ENCODE results near the gene FAM161B. TPM values are rescaled to one million over a fixed set of nuclear protein-coding genes. Genes with fewer than 3 reads are reported as not detected.
A peak's percentile ranks its signal among the peaks of the same experiment; 100 is the strongest.

FAM161B gene
- polyA plus RNA-seq, 3 donors: 0.76 to 1.4 (median 1.4) TPM

DNA sequence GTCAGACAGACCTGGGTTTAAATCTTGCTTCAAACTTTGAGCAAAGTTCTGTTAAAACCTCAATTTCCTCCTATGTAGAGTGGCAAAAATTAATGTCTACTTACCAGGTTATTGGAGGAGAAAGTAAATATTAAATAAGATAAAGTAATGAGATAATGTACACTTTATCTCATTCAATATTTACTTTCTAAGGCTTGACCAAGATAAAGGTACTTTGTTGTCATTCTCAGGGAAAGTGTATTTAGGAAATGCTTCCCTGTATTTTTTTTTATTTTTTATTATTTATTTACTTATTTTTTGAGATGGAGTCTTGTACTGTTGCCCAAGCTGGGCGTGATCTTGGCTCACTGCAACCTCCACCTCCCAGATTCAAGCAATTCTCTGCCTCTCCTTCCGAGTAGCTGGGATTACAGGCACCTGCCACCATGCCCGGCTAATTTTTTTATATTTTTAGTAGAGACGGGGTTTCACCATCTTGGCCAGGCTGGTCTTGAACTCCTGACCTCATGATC, 4.7 kb downstream of the FAM161B start:
- peaks cover 40% of the 10 kb centered on the region for H3K4me1 Mint-ChIP-seq
- Histone ChIP-seq H2AFZ (ENCODE audit: insufficient read depth, low read depth, low read length, poor library complexity, severe bottlenecking) (no peak overlapping the region), H3K4me2 (replicated peaks; ENCODE audit: extremely low read depth, low read length, poor library complexity, severe bottlenecking) (no peak overlapping the region), H3K4me1 (ENCODE audit: control insufficient read depth in 1 of 2, insufficient read depth in 2 of 2, low read length in 2 of 2) (peaks cover 39 to 42% of the 10 kb centered on the region in 2 donors), H4K20me1 (ENCODE audit: insufficient read depth, low read length) (no peaks in the 10 kb centered on the region), H3K27me3 (ENCODE audit: control insufficient read depth in 2 of 2, insufficient read depth in 2 of 2, low read length in 2 of 2) (no peaks in the 10 kb centered on the region), H3K36me3 (replicated peaks in 1 of 2; ENCODE audit: control insufficient read depth in 1 of 2, insufficient read depth in 2 of 2, low read length in 2 of 2) (peaks cover 0 to 6% of the 10 kb centered on the region in 2 donors), H3K9ac (ENCODE audit: insufficient read depth, low read length, poor library complexity, severe bottlenecking) (no peak overlapping the region), H3K27ac (ENCODE audit: low read depth in 1 of 2, low read length in 2 of 2) (peak overlapping the region in 1 of 2 donors; percentile 68), H3K4me3 (replicated peaks in 1 of 3; ENCODE audit: low read depth in 2 of 3, low read length in 3 of 3) (no peak overlapping the region), H3K79me2 (ENCODE audit: insufficient read depth, low read length) (peaks cover under 1% of the 10 kb centered on the region), H3K9me3 (replicated peaks in 1 of 2; ENCODE audit: control insufficient read depth in 1 of 2, insufficient read depth in 1 of 2, low read length in 2 of 2) (no peaks in the 10 kb centered on the region)
- H3K27me3 Mint-ChIP-seq (ENCODE audit: low read depth in 3 of 3): peaks cover 0 to 4% (median 1%) of the 10 kb centered on the region in 3 donors
- peaks cover 5 to 8% of the 10 kb centered on the region in 2 donors for H3K36me3 Mint-ChIP-seq
- 88% methylated on average over 3 of the region's 4 CpGs for WGBS (ENCODE audit: insufficient coverage)
- H3K27ac Mint-ChIP-seq: no peak overlapping the region
- no peak overlapping the region for H3K4me3 Mint-ChIP-seq
- intact Hi-C loops (cut with micrococcal nuclease): loop anchor here in 1 of 2 donors (10.0 kb wide), 1 partner anchor 70 kb away; the partner anchor contains the start of genes BBOF1 and ENTPD5
- DNase-seq: no peak
- H3K9me3 Mint-ChIP-seq: no peaks in the 10 kb centered on the region
- no peak for TF ChIP-seq CTCF (IDR thresholded peaks at IDR 0.05)

DNA sequence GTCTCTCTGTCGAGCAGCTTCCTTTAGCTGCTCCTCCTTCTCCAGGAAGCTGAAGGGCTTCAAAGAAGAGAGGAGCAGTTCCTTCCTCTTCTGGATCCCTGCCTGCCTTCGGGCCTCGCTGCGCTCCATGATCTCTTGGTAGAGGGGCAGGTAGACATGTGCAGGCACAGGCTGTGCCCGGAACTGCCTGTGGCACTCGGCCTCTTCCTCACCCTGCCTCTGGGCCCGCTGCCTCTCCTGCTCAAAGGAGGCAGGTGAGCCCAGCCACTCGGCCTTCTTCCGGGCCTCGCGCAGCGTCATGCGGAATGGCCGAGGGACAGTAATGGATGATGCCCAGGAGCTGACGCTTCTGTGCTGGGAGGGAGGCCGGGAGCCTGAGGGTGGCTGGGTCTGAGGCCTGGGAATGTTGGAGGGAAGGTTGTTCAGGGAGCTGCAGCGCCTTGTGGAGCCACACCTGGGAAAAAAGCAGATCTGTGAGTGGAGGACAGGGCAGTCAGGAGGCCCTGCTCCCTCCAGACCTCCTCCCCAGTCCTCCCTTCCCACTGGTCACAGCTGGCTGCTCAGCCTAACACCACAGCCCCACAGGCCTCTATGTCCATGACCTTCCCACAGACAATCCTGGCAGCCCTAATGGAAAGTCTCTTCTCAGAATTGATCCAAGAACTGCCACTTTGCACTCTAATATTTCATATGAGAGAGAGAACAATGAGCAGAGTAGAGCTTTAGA, 5.3 kb downstream of the FAM161B start:
- no peak overlapping the region for H3K4me3 Mint-ChIP-seq
- Histone ChIP-seq H3K4me2 (replicated peaks; ENCODE audit: extremely low read depth, low read length, poor library complexity, severe bottlenecking) (peak overlapping the region; percentile 22), H3K27ac (ENCODE audit: low read depth in 1 of 2, low read length in 2 of 2) (peak overlapping the region; percentile 7 to 68), H3K36me3 (replicated peaks in 1 of 2; ENCODE audit: control insufficient read depth in 1 of 2, insufficient read depth in 2 of 2, low read length in 2 of 2) (peaks cover 3 to 12% of the 10 kb centered on the region in 2 donors), H2AFZ (ENCODE audit: insufficient read depth, low read depth, low read length, poor library complexity, severe bottlenecking) (peak overlapping the region; percentile 74), H3K9ac (ENCODE audit: insufficient read depth, low read length, poor library complexity, severe bottlenecking) (no peak overlapping the region), H3K9me3 (replicated peaks in 1 of 2; ENCODE audit: control insufficient read depth in 1 of 2, insufficient read depth in 1 of 2, low read length in 2 of 2) (no peaks in the 10 kb centered on the region), H3K27me3 (ENCODE audit: control insufficient read depth in 2 of 2, insufficient read depth in 2 of 2, low read length in 2 of 2) (no peaks in the 10 kb centered on the region), H4K20me1 (ENCODE audit: insufficient read depth, low read length) (no peaks in the 10 kb centered on the region), H3K4me1 (ENCODE audit: control insufficient read depth in 1 of 2, insufficient read depth in 2 of 2, low read length in 2 of 2) (peaks cover 38 to 41% of the 10 kb centered on the region in 2 donors), H3K4me3 (replicated peaks in 1 of 3; ENCODE audit: low read depth in 2 of 3, low read length in 3 of 3) (peak overlapping the region in 1 of 3 experiments; percentile 37), H3K79me2 (ENCODE audit: insufficient read depth, low read length) (no peaks in the 10 kb centered on the region)
- peak in 2 of 3 donors; percentile 11 for DNase-seq
- no peak for TF ChIP-seq CTCF (IDR thresholded peaks at IDR 0.05)
- intact Hi-C loops (cut with micrococcal nuclease): loop anchor here in 1 of 2 donors (10.0 kb wide), 1 partner anchor 70 kb away; the partner anchor contains the start of genes BBOF1 and ENTPD5
- H3K4me1 Mint-ChIP-seq: peaks cover 40% of the 10 kb centered on the region
- peaks cover 7 to 11% of the 10 kb centered on the region in 2 donors for H3K36me3 Mint-ChIP-seq
- H3K27ac Mint-ChIP-seq: peak overlapping the region in 6 of 7 donors; percentile 75 to 89 (median 80)
- H3K9me3 Mint-ChIP-seq: peaks cover 0 to 2% (median 0%) of the 10 kb centered on the region in 7 donors
- peaks cover 0 to 4% (median 1%) of the 10 kb centered on the region in 3 donors for H3K27me3 Mint-ChIP-seq (ENCODE audit: low read depth in 3 of 3)
- 91% methylated on average over 13 of the region's 17 CpGs for WGBS (ENCODE audit: insufficient coverage)
